IMR-90 (cell line): ENCODE results near the gene GCK. TPM values are rescaled to one million over a fixed set of nuclear protein-coding genes. Genes with fewer than 3 reads are reported as not detected.

ENCODE experiments used
- ATAC-seq: fragments of 200-7000 bp; cut with Tn5 transposase; 2 replicates; pipeline ENCODE4 v1.9.1; 2020; ENCODE audit warnings: low read depth, mild to moderate bottlenecking, moderate library complexity
- BruUV-seq: library from RNA; stranded (reverse); fragments of 400-500 nt; replicated peaks from 2 replicates; lab custom pipeline; 2021; lab: Mats Ljungman, UMichigan
- CTCF ChIA-PET: fragments of 300-600 bp; formaldehyde crosslinking; extraction: SDS; loops from one replicate; lab custom pipeline; 2021; ENCODE audit warnings: antibody characterized with exemption; lab: Yijun Ruan, JAX
- POLR2A ChIA-PET: fragments of 300-600 bp; sonication (Branson Sonifier 250); formaldehyde crosslinking; loops from one replicate; lab custom pipeline; 2022; ENCODE audit warnings: antibody characterized with exemption; ENCODE audit not compliant: unreplicated experiment; lab: Charles Lee
- DNase-seq: peaks from one replicate; pipeline ENCODE4 v3.0.0; 2013
- H2AFZ ChIP-seq: replicated peaks from 2 replicates; pipeline ENCODE3; 2013; ENCODE audit warnings: low read length, mild to moderate bottlenecking; ENCODE audit not compliant: poor library complexity
- H2AK5ac ChIP-seq: 2 replicates; pipeline ENCODE4 v1.6.1; 2013; ENCODE audit warnings: low read depth, low read length, inconsistent platforms
- H2AK9ac ChIP-seq: replicated peaks from 2 replicates; pipeline ENCODE3; 2013; ENCODE audit warnings: mild to moderate bottlenecking, low read depth, low read length, moderate library complexity; ENCODE audit not compliant: poor library complexity
- H2BK120ac ChIP-seq: 2 replicates; pipeline ENCODE4 v1.6.1; 2013; ENCODE audit warnings: low read depth, low read length, inconsistent platforms
- H2BK15ac ChIP-seq: 3 replicates; pipeline ENCODE4 v1.6.1; 2013; ENCODE audit warnings: low read depth, low read length, inconsistent platforms
- H2BK20ac ChIP-seq: 2 replicates; pipeline ENCODE4 v1.6.1; 2013; ENCODE audit warnings: low read depth, mild to moderate bottlenecking, inconsistent platforms, low read length, moderate library complexity
- H2BK5ac ChIP-seq: 2 replicates; pipeline ENCODE4 v1.6.1; 2013; ENCODE audit warnings: mild to moderate bottlenecking, low read depth, low read length, inconsistent platforms; ENCODE audit not compliant: poor library complexity, severe bottlenecking
- H3K14ac ChIP-seq: replicated peaks from 2 replicates; pipeline ENCODE4 v1.6.1; 2013; ENCODE audit warnings: low read depth, low read length, inconsistent platforms
- H3K18ac ChIP-seq: 2 replicates; pipeline ENCODE4 v1.6.1; 2013; ENCODE audit warnings: low read depth, low read length, control low read depth
- H3K23ac ChIP-seq: 2 replicates; pipeline ENCODE4 v1.6.1; 2013; ENCODE audit warnings: low read depth, low read length, inconsistent platforms
- H3K27ac ChIP-seq: 2 replicates; pipeline ENCODE4 v1.5.1; 2013; ENCODE audit warnings: mild to moderate bottlenecking, control low read depth, low read length; ENCODE audit not compliant: insufficient read depth
- H3K27me3 ChIP-seq: 2 replicates; pipeline ENCODE4 v1.6.1; 2013; ENCODE audit warnings: low read length; ENCODE audit not compliant: control insufficient read depth, insufficient read depth
- H3K36me3 ChIP-seq: 2 replicates; pipeline ENCODE4 v1.6.1; 2013; ENCODE audit warnings: low read length, mixed read lengths; ENCODE audit not compliant: control insufficient read depth, insufficient read depth
- H3K4ac ChIP-seq: 2 replicates; pipeline ENCODE4 v1.6.1; 2013; ENCODE audit warnings: low read depth, low read length, inconsistent platforms
- H3K4me1 ChIP-seq: 2 replicates; pipeline ENCODE4 v1.6.1; 2013; ENCODE audit warnings: low read length, mixed read lengths; ENCODE audit not compliant: control insufficient read depth, insufficient read depth
- H3K4me2 ChIP-seq: 2 replicates; pipeline ENCODE4 v1.6.1; 2013; ENCODE audit warnings: low read depth, mild to moderate bottlenecking, control low read depth, low read length, moderate library complexity
- H3K4me3 ChIP-seq: 2 replicates; pipeline ENCODE4 v1.5.1; 2013; ENCODE audit warnings: low read depth, mild to moderate bottlenecking, control low read depth, low read length, moderate library complexity; ENCODE audit not compliant: insufficient read depth
- H3K56ac ChIP-seq: 2 replicates; pipeline ENCODE4 v1.6.1; 2013; ENCODE audit warnings: low read length, inconsistent platforms; ENCODE audit not compliant: insufficient read depth; ENCODE audit errors: extremely low read depth
- H3K79me1 ChIP-seq, 2 experiments: 2 replicates each; pipeline ENCODE4 v1.6.1; 2013; ENCODE audit warnings: low read length in 2 of 2, inconsistent platforms in 1 of 2, low read depth in 1 of 2
- H3K9ac ChIP-seq: 2 replicates; pipeline ENCODE4 v1.6.1; 2013; ENCODE audit warnings: low read depth, low read length, control low read depth
- H3K9me1 ChIP-seq: 2 replicates; pipeline ENCODE4 v1.6.1; 2013; ENCODE audit warnings: low read length, inconsistent platforms; ENCODE audit not compliant: insufficient read depth
- H3K9me3 ChIP-seq: 2 replicates; pipeline ENCODE4 v1.6.1; 2013; ENCODE audit warnings: low read length; ENCODE audit not compliant: control insufficient read depth, insufficient read depth
- H4K20me1 ChIP-seq: 2 replicates; pipeline ENCODE4 v1.6.1; 2013; ENCODE audit warnings: low read length, inconsistent platforms; ENCODE audit not compliant: insufficient read depth
- H4K5ac ChIP-seq: 2 replicates; pipeline ENCODE4 v1.6.1; 2013; ENCODE audit warnings: mild to moderate bottlenecking, low read depth, low read length, control low read depth
- H4K8ac ChIP-seq, 2 experiments: 2 replicates each; pipeline ENCODE4 v1.6.1; 2013; ENCODE audit warnings: low read depth in 2 of 2, low read length in 2 of 2, control low read depth in 1 of 2, inconsistent platforms in 1 of 2
- H4K91ac ChIP-seq: 2 replicates; pipeline ENCODE4 v1.6.1; 2013; ENCODE audit warnings: low read depth, low read length, inconsistent platforms; ENCODE audit not compliant: insufficient read depth
- BHLHE40 ChIP-seq: fragments of 150-350 bp; IDR thresholded peaks from 2 replicates; pipeline ENCODE4 v1.6.1; 2016; ENCODE audit warnings: mild to moderate bottlenecking, low read depth, low read length
- CEBPB ChIP-seq: IDR thresholded peaks from 2 replicates; pipeline ENCODE4 v1.6.1; 2012; ENCODE audit warnings: low read depth, low read length, improper control_type of control experiment
- CHD1 ChIP-seq: IDR thresholded peaks from 2 replicates; pipeline ENCODE4 v1.6.1; 2012; ENCODE audit warnings: low read depth, low read length, improper control_type of control experiment
- FOS ChIP-seq: fragments of 150-350 bp; IDR thresholded peaks from 2 replicates; pipeline ENCODE4 v1.6.1; 2016; ENCODE audit warnings: low read depth, low read length
- MAFK ChIP-seq: IDR thresholded peaks from 2 replicates; pipeline ENCODE4 v1.6.1; 2012; ENCODE audit warnings: low read depth, low read length, improper control_type of control experiment
- MAZ ChIP-seq: IDR thresholded peaks from 2 replicates; pipeline ENCODE4 v1.6.1; 2012; ENCODE audit warnings: low read depth, mild to moderate bottlenecking, low read length, improper control_type of control experiment, moderate library complexity, borderline replicate concordance
- MXI1 ChIP-seq: IDR thresholded peaks from 2 replicates; pipeline ENCODE4 v1.6.1; 2012; ENCODE audit warnings: low read depth, mild to moderate bottlenecking, low read length, moderate library complexity, borderline replicate concordance
- NFE2L2 ChIP-seq: fragments of 150-350 bp; IDR thresholded peaks from 2 replicates; pipeline ENCODE4 v1.6.1; 2016; ENCODE audit warnings: low read depth, mild to moderate bottlenecking, low read length
- POLR2A ChIP-seq: IDR thresholded peaks from 2 replicates; pipeline ENCODE4 v1.6.1; 2012; ENCODE audit warnings: mild to moderate bottlenecking, low read depth, low read length
- RAD21 ChIP-seq: IDR thresholded peaks from 2 replicates; pipeline ENCODE4 v1.6.1; 2012; ENCODE audit warnings: low read length, improper control_type of control experiment
- RCOR1 ChIP-seq: IDR thresholded peaks from 2 replicates; pipeline ENCODE4 v1.6.1; 2012; ENCODE audit warnings: mild to moderate bottlenecking, low read length, improper control_type of control experiment; ENCODE audit not compliant: insufficient replicate concordance
- RFX5 ChIP-seq: IDR thresholded peaks from 2 replicates; pipeline ENCODE4 v1.8.0; 2012; ENCODE audit warnings: low read depth, mild to moderate bottlenecking, low read length, moderate library complexity
- SMC3 ChIP-seq: fragments of 150-350 bp; IDR thresholded peaks from 2 replicates; pipeline ENCODE4 v1.6.1; 2016; ENCODE audit warnings: low read depth, mild to moderate bottlenecking, antibody characterized with exemption, low read length, moderate library complexity
- WGBS, 2 experiments: methylation state at CpG; one replicate each; pipeline versions ENCODE4 v1.1.5 to v1.1.7; 2013; ENCODE audit warnings: missing lambda C conversion rate in 2 of 2; ENCODE audit not compliant: insufficient read length in 1 of 2; ENCODE audit errors: extremely low coverage in 2 of 2; 5-methylcytosine and 5-hydroxymethylcytosine counted together
- dilution Hi-C: fragments of 300-500 bp; cut with HindIII; formaldehyde crosslinking; loops from one replicate; pipeline ENCODE4 v1.14.3; 2018; ENCODE audit warnings: low sequenced_read_pairs; ENCODE audit not compliant: unreplicated experiment
- in situ Hi-C: fragments of 300-500 bp; cut with MboI; formaldehyde crosslinking; loops from 3 replicates; pipeline ENCODE4 v1.14.3; 2019; ENCODE audit warnings: low sequenced_read_pairs, inconsistent platforms, mixed read lengths
- intact Hi-C: fragments of 100-400 bp; cut with micrococcal nuclease; formaldehyde crosslinking; loops from 2 replicates; pipeline ENCODE4 v1.10.0; 2022
- polyA plus RNA-seq, 3 experiments: library from polyadenylated mRNA; depleted of rRNA; stranded (reverse); fragments of >200 nt; gene quantifications; 2 replicates each; pipeline ENCODE4 v1.2.3, GENCODE V29; 2012; ENCODE audit warnings: low replicate concordance in 1 of 3
- total RNA-seq: library from RNA; depleted of rRNA; stranded (reverse); fragments of >200 nt; gene quantifications from 2 replicates; pipeline ENCODE4 v1.2.3, GENCODE V29; 2012
- TF ChIP-seq, protein P1 (sequence below): fragments of 150-350 bp; IDR thresholded peaks from 2 replicates; pipeline ENCODE4 v1.6.1; 2017; ENCODE audit warnings: mild to moderate bottlenecking, antibody characterized with exemption, low read length, low read depth
- TF ChIP-seq, protein P2 (sequence below): fragments of 150-350 bp; IDR thresholded peaks from 2 replicates; pipeline ENCODE4 v1.6.1; 2016; ENCODE audit warnings: low read depth, mild to moderate bottlenecking, low read length, moderate library complexity, borderline replicate concordance

The GCK gene
- total and polyA plus RNA-seq, 2 of the 4 experiments (the other 2 are of a cell fraction), result 0.14 to 0.18 TPM

DNA sequence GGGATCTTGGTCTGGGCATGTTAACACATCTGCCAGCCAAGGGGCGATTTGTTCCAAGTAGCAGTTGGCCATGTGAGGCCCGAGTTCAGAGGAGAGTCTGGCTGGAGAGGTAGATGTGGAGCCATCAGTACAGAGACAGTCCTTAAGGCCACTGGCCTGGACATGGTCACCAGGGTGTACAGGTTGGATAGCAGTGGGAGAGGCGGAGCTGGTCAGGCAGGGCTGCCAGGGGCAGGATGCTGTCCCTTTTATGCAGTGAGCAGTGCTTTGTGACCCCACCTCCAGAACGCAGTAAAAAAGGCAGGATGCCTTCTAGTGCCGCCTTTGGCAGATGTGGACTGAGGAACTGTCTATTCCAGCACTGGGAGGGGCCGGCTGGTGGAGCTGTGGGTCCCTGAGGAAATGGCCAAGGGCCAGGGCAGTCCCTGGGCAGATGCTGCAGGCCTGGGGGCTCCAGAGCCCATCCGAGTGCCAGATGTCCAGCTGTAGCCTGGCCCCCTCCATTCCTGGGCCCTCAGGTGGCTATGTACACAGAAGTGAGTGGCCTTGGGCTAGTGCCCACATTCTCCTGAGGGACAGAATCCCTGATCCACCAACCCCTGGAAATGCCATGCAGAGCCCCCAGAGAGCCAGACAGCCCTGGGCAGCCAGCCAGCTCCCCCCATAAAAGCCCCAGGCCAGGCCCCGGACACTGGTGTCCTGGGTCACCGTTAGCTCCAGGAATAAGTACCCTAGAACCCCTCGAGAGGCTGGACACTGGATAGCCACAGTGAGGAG lies 31.0 kb downstream of the GCK start:
- WGBS, 2 experiments, result 89% methylated on average over 3 of the region's 10 CpGs; no CpG with 5 or more reads in 1 of the 2 experiments
- intact Hi-C loops, result no loop called here
- no peak overlapping the region for H3K56ac ChIP-seq
- TF ChIP-seq BHLHE40 (no peak), NFE2L2 (no peak), RFX5 (no peak), POLR2A (no peak), CEBPB (no peak), MAFK (no peak), RAD21 (no peak), CHD1 (no peak), MXI1 (no peak), FOS (no peak), SMC3 (no peak), RCOR1 (no peak), MAZ (no peak)
- TF ChIP-seq, protein P1, sequence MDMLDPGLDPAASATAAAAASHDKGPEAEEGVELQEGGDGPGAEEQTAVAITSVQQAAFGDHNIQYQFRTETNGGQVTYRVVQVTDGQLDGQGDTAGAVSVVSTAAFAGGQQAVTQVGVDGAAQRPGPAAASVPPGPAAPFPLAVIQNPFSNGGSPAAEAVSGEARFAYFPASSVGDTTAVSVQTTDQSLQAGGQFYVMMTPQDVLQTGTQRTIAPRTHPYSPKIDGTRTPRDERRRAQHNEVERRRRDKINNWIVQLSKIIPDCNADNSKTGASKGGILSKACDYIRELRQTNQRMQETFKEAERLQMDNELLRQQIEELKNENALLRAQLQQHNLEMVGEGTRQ, result no peak
- TF ChIP-seq, protein P2, sequence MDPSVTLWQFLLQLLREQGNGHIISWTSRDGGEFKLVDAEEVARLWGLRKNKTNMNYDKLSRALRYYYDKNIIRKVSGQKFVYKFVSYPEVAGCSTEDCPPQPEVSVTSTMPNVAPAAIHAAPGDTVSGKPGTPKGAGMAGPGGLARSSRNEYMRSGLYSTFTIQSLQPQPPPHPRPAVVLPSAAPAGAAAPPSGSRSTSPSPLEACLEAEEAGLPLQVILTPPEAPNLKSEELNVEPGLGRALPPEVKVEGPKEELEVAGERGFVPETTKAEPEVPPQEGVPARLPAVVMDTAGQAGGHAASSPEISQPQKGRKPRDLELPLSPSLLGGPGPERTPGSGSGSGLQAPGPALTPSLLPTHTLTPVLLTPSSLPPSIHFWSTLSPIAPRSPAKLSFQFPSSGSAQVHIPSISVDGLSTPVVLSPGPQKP, result no peak

More for the DNA sequence above, 31.0 kb downstream of the GCK start:
- peaks cover 10% of the 10 kb centered on the region; the same call in 1 of the 2 replicates for H3K9me1 ChIP-seq
- no peak overlapping the region for H3K14ac ChIP-seq
- H4K5ac ChIP-seq, result no peak overlapping the region
- H2BK120ac ChIP-seq, result no peak overlapping the region
- H3K9ac ChIP-seq, result no peak overlapping the region
- no peak overlapping the region for H3K18ac ChIP-seq
- no peak overlapping the region for H4K8ac ChIP-seq
- ChIA-PET POLR2A (no interaction called here), CTCF (no interaction called here)
- no TSS peak for BruUV-seq
- in situ Hi-C loops (no loop called here), dilution Hi-C loops (no loop called here)
- H3K23ac ChIP-seq, result no peak overlapping the region
- no peak overlapping the region for H3K4ac ChIP-seq
- H3K4me2 ChIP-seq, result no peak overlapping the region
- H3K4me3 ChIP-seq, result no peak overlapping the region
- no peak overlapping the region for H2AK5ac ChIP-seq
- no peak for ATAC-seq
- no peaks in the 10 kb centered on the region for H3K79me1 ChIP-seq
- no peak overlapping the region for H2AFZ ChIP-seq
- no peak overlapping the region for H2AK9ac ChIP-seq
- H4K91ac ChIP-seq, result no peak overlapping the region
- no peak overlapping the region for H3K27ac ChIP-seq
- H3K4me1 ChIP-seq, result peaks cover 8% of the 10 kb centered on the region
- no peak overlapping the region for H2BK5ac ChIP-seq
- DNase-seq, result no peak
- no peak overlapping the region for H2BK20ac ChIP-seq
- no peaks in the 10 kb centered on the region for H3K36me3 ChIP-seq
- H3K9me3 ChIP-seq, result no peaks in the 10 kb centered on the region
- peaks cover 6% of the 10 kb centered on the region; the same call in 1 of the 2 replicates for H3K27me3 ChIP-seq
- H2BK15ac ChIP-seq, result no peak overlapping the region
- H4K20me1 ChIP-seq, result no peaks in the 10 kb centered on the region
